ENCODE measurements around the gene UBE2D4.
"Not testable (repeated sequence)": the region's sequence is repeated elsewhere in the genome, so short reads cannot be mapped to it uniquely, and the experiment has no call there.

GRCh38 chr7:43898571-43898970 lies 27.7 kb upstream of the UBE2D4 start:
- TF ChIP-seq CTCF (conservative IDR thresholded peaks at IDR 0.05 in 1 of 2, IDR thresholded peaks at IDR 0.05 in 1 of 2; ENCODE audit: low read depth in 1 of 2, low read length in 2 of 2); EZH2 (IDR thresholded peaks at IDR 0.05; ENCODE audit: low read length, missing control alignments): not testable (repeated sequence)
